HEK293T (cell line): Measurements from ENCODE around the gene MRPL14.

ENCODE experiments used
- CTCF ChIA-PET: fragments of 350-600 bp; formaldehyde crosslinking; extraction: SDS; loops from one replicate; lab custom pipeline; 2021; ENCODE audit warnings: antibody characterized with exemption, inconsistent platforms; lab: Yijun Ruan, JAX
- POLR2A ChIA-PET: fragments of 350-600 bp; formaldehyde crosslinking; extraction: SDS; loops from one replicate; lab custom pipeline; 2020; ENCODE audit warnings: antibody characterized with exemption, inconsistent platforms; lab: Yijun Ruan, JAX
- DNase-seq: peaks from one replicate; pipeline ENCODE4 v3.0.0; 2012; ENCODE audit warnings: mixed read lengths; ENCODE audit errors: extremely low spot score
- ARNT ChIP-seq: fragments of 450-650 bp; IDR thresholded peaks from 2 replicates; pipeline ENCODE4 v1.6.1; 2017; ENCODE audit warnings: mild to moderate bottlenecking
- BHLHE40 ChIP-seq: fragments of 450-650 bp; IDR thresholded peaks from 2 replicates; pipeline ENCODE4 v1.6.1; 2016; ENCODE audit warnings: mild to moderate bottlenecking, moderate library complexity, borderline replicate concordance
- CTBP1 ChIP-seq: fragments of 450-650 bp; IDR thresholded peaks from 2 replicates; pipeline ENCODE4 v1.6.1; 2016; ENCODE audit warnings: borderline replicate concordance
- ELF4 ChIP-seq: fragments of 450-650 bp; IDR thresholded peaks from 2 replicates; pipeline ENCODE4 v1.6.1; 2017; ENCODE audit warnings: antibody characterized with exemption
- FOXA1 ChIP-seq: fragments of 450-650 bp; IDR thresholded peaks from 2 replicates; pipeline ENCODE4 v1.6.1; 2016; ENCODE audit warnings: mild to moderate bottlenecking
- FOXK2 ChIP-seq: fragments of 450-650 bp; IDR thresholded peaks from 2 replicates; pipeline ENCODE4 v1.6.1; 2016; ENCODE audit warnings: mild to moderate bottlenecking
- FOXM1 ChIP-seq: fragments of 450-650 bp; IDR thresholded peaks from 2 replicates; pipeline ENCODE4 v1.6.1; 2017; ENCODE audit warnings: mild to moderate bottlenecking, borderline replicate concordance
- HDGF ChIP-seq: fragments of 450-650 bp; IDR thresholded peaks from 2 replicates; pipeline ENCODE4 v1.6.1; 2017; ENCODE audit warnings: antibody characterized with exemption, borderline replicate concordance
- L3MBTL2 ChIP-seq: fragments of 450-650 bp; conservative IDR thresholded peaks from 2 replicates; pipeline ENCODE4 v1.6.1; 2016; ENCODE audit warnings: mild to moderate bottlenecking
- LEF1 ChIP-seq: fragments of 450-650 bp; IDR thresholded peaks from 2 replicates; pipeline ENCODE4 v1.6.1; 2017; ENCODE audit warnings: mild to moderate bottlenecking, borderline replicate concordance
- NFRKB ChIP-seq: fragments of 450-650 bp; IDR thresholded peaks from 2 replicates; pipeline ENCODE4 v1.6.1; 2016; ENCODE audit warnings: mild to moderate bottlenecking, moderate library complexity
- PKNOX1 ChIP-seq: fragments of 450-650 bp; IDR thresholded peaks from 2 replicates; pipeline ENCODE4 v1.6.1; 2016
- SP1 ChIP-seq: fragments of 450-650 bp; IDR thresholded peaks from 2 replicates; pipeline ENCODE4 v1.6.1; 2017
- SUZ12 ChIP-seq: fragments of 450-650 bp; IDR thresholded peaks from 2 replicates; pipeline ENCODE4 v1.6.1; 2016; ENCODE audit warnings: mild to moderate bottlenecking
- TARDBP ChIP-seq: fragments of 450-650 bp; IDR thresholded peaks from 2 replicates; pipeline ENCODE4 v1.6.1; 2016
- ZNF384 ChIP-seq: fragments of 450-650 bp; IDR thresholded peaks from 2 replicates; pipeline ENCODE4 v1.6.1; 2016

The MRPL14 gene

GRCh38 chr6:44073612-44074438 lies 53.4 kb downstream of the MRPL14 start:
- ChIA-PET CTCF (interaction anchor here (0.6 to 2.1 kb wide), 15 partner anchors 9 to 406 kb away, joined by 3 to 7 read pairs (median 3); partner anchors contain the start of gene VEGFA), POLR2A (interaction anchor here (0.7 to 4.7 kb wide), 6 partner anchors 9 to 304 kb away, joined by 3 to 19 read pairs (median 4); partner anchors contain the start of genes HSP90AB1 and VEGFA)
- no peak for DNase-seq
- TF ChIP-seq FOXM1 = no peak
- no peak for TF ChIP-seq CTBP1
- TF ChIP-seq LEF1 = no peak
- 0 out of 2 replicates have a peak, but pooled peaks have one; percentile 35 for TF ChIP-seq L3MBTL2
- TF ChIP-seq BHLHE40 = no peak

- TF ChIP-seq LEF1 (no peak), BHLHE40 (no peak), ARNT (peak; percentile 71; the same call in 1 of the 2 replicates), PKNOX1 (no peak)
- POLR2A ChIA-PET = interaction anchor here (0.7 to 4.7 kb wide), 6 partner anchors 8 to 303 kb away, joined by 3 to 19 read pairs (median 4); partner anchors contain the start of genes HSP90AB1 and VEGFA
- CTCF ChIA-PET = interaction anchor here (0.6 to 1.8 kb wide), 4 partner anchors 8 to 74 kb away, joined by 3 to 5 read pairs (median 3); no protein-coding TSS in a partner anchor
- peak; percentile 91 for DNase-seq
Measured at GRCh38 chr6:44072959-44073611, 54.2 kb downstream of the MRPL14 start.

GRCh38 chr6:44072452-44072958 lies 54.7 kb downstream of the MRPL14 start:
- POLR2A ChIA-PET = interaction anchor here (1.5 to 4.7 kb wide), 4 partner anchors 13 to 303 kb away, joined by 4 to 19 read pairs (median 7); partner anchors contain the start of genes HSP90AB1 and VEGFA
- DNase-seq = no peak
- TF ChIP-seq ELF4 (no peak), ZNF384 (no peak), NFRKB (no peak), LEF1 (no peak), CTBP1 (no peak), FOXM1 (no peak), ARNT (no peak), BHLHE40 (no peak), L3MBTL2 (no peak), TARDBP (no peak), HDGF (no peak), FOXA1 (no peak), SUZ12 (no peak), FOXK2 (no peak), PKNOX1 (no peak), SP1 (no peak)
- CTCF ChIA-PET = interaction anchor here (0.9 to 1.8 kb wide), 4 partner anchors 8 to 71 kb away, joined by 3 to 5 read pairs (median 3); no protein-coding TSS in a partner anchor

- POLR2A ChIA-PET = interaction anchor here (1.5 to 4.7 kb wide), 3 partner anchors 14 to 302 kb away, joined by 5 to 19 read pairs (median 9); partner anchors contain the start of gene VEGFA
- CTCF ChIA-PET = interaction anchor here (0.9 to 1.0 kb wide), 2 partner anchors 9 kb away, joined by 3 read pairs; no protein-coding TSS in a partner anchor
- TF ChIP-seq ZNF384 (no peak), BHLHE40 (no peak), FOXK2 (no peak), PKNOX1 (no peak), SUZ12 (no peak), L3MBTL2 (no peak), ARNT (no peak), LEF1 (no peak), FOXA1 (no peak), NFRKB (no peak), ELF4 (no peak), CTBP1 (no peak), TARDBP (no peak), FOXM1 (no peak), SP1 (no peak), HDGF (no peak)
- no peak for DNase-seq
Measured at GRCh38 chr6:44071670-44072451, 55.4 kb downstream of the MRPL14 start.
